H1 (cell line): Measurements from ENCODE around the gene FAM76A. TPM values are rescaled to one million over a fixed set of nuclear protein-coding genes. Genes with fewer than 3 reads are reported as not detected.

ENCODE experiments used
- CTCF ChIA-PET: fragments of 300-600 bp; sonication (Branson Sonifier 250); formaldehyde crosslinking; loops from one replicate; lab custom pipeline; 2021; ENCODE audit not compliant: partially characterized antibody; lab: Charles Lee
- POLR2A ChIA-PET: fragments of 300-600 bp; sonication (Branson Sonifier 250); formaldehyde crosslinking; loops from one replicate; lab custom pipeline; 2021; ENCODE audit warnings: inconsistent platforms; ENCODE audit not compliant: partially characterized antibody; lab: Charles Lee
- DNase-seq, 2 experiments: peaks; one replicate each; pipeline versions ENCODE4 v3.0.0 to v3.0.0-alpha.2; 2010 to 2022; ENCODE audit warnings: low spot score in 2 of 2, low read depth in 1 of 2, mixed read lengths in 1 of 2
- FAIRE-seq: peaks from 2 replicates; lab custom pipeline; 2011; peaks lifted over from hg19 to GRCh38; lab: Jason Lieb, UNC
- H2AFZ ChIP-seq: 2 replicates; pipeline ENCODE4 v1.8.1; 2012; ENCODE audit warnings: low read length, inconsistent platforms
- H2AK5ac ChIP-seq: 2 replicates; pipeline ENCODE4 v1.6.1; 2013; ENCODE audit warnings: low read depth, low read length
- H2BK120ac ChIP-seq: replicated peaks from 2 replicates; pipeline ENCODE3; 2013; ENCODE audit warnings: low read depth, low read length, inconsistent platforms
- H2BK12ac ChIP-seq: 2 replicates; pipeline ENCODE4 v1.6.1; 2013; ENCODE audit warnings: low read depth, low read length
- H2BK15ac ChIP-seq: 2 replicates; pipeline ENCODE4 v1.6.1; 2013; ENCODE audit warnings: low read length
- H2BK20ac ChIP-seq: 2 replicates; pipeline ENCODE4 v1.6.1; 2013; ENCODE audit warnings: low read length
- H2BK5ac ChIP-seq: 2 replicates; pipeline ENCODE4 v1.6.1; 2013; ENCODE audit warnings: low read depth, low read length
- H3K14ac ChIP-seq: 2 replicates; pipeline ENCODE4 v1.6.1; 2013; ENCODE audit warnings: inconsistent platforms; ENCODE audit not compliant: insufficient read length
- H3K18ac ChIP-seq: 2 replicates; pipeline ENCODE4 v1.6.1; 2013; ENCODE audit warnings: low read length; ENCODE audit errors: extremely low read depth
- H3K23ac ChIP-seq: 2 replicates; pipeline ENCODE4 v1.6.1; 2013; ENCODE audit warnings: inconsistent platforms; ENCODE audit not compliant: insufficient read length
- H3K23me2 ChIP-seq: 2 replicates; pipeline ENCODE4 v1.6.1; 2013; ENCODE audit warnings: low read depth, low read length
- H3K27ac ChIP-seq: 2 replicates; pipeline ENCODE4 v1.6.1; 2011; ENCODE audit warnings: low read depth, low read length, inconsistent platforms
- H3K27me3 ChIP-seq, 4 experiments: replicated peaks in 1 of 4; 1 replicate in 1 of 4; 2 replicates in 3 of 4; pipeline versions ENCODE4 v1.6.1 to v1.8.1; 2011 to 2013; ENCODE audit warnings: low read length in 3 of 4, mild to moderate bottlenecking in 3 of 4, inconsistent platforms in 2 of 4, mixed read lengths in 2 of 4, moderate library complexity in 1 of 4; ENCODE audit not compliant: control insufficient read depth in 3 of 4, insufficient read depth in 3 of 4; ENCODE audit errors: extremely low read depth in 1 of 4
- H3K36me3 ChIP-seq, 4 experiments: 2 replicates each; pipeline versions ENCODE4 v1.6.1 to v1.8.1; 2011 to 2013; ENCODE audit warnings: mild to moderate bottlenecking in 4 of 4, low read length in 3 of 4, moderate library complexity in 2 of 4, control low read depth in 1 of 4, inconsistent platforms in 1 of 4; ENCODE audit not compliant: insufficient read depth in 4 of 4, control insufficient read depth in 2 of 4
- H3K4ac ChIP-seq: replicated peaks from 2 replicates; pipeline ENCODE3; 2013; ENCODE audit warnings: low read length, low read depth, mixed read lengths, inconsistent platforms; ENCODE audit not compliant: insufficient read length
- H3K4me1 ChIP-seq, 4 experiments: replicated peaks in 1 of 4; 1 replicate in 1 of 4; 2 replicates in 3 of 4; pipeline versions ENCODE4 v1.6.1 to v1.8.1; 2011 to 2013; ENCODE audit warnings: low read length in 3 of 4, inconsistent platforms in 2 of 4, mixed read lengths in 1 of 4; ENCODE audit not compliant: insufficient read depth in 4 of 4, control insufficient read depth in 3 of 4
- H3K4me2 ChIP-seq, 2 experiments: 2 replicates each; pipeline versions ENCODE4 v1.6.1 to v1.8.1; 2011 to 2013; ENCODE audit warnings: low read depth in 2 of 2, low read length in 2 of 2, control low read depth in 1 of 2, inconsistent platforms in 1 of 2, mild to moderate bottlenecking in 1 of 2; ENCODE audit not compliant: insufficient read depth in 1 of 2
- H3K4me3 ChIP-seq, 4 experiments: fragments of 200-600, 300-600 bp in 1 of 4; sonication (generic), shearing (Covaris generic), sonication (Bioruptor Twin) in 1 of 4; 2 replicates each; pipeline versions ENCODE4 v1.5.1 to v1.8.1; 2011 to 2016; ENCODE audit warnings: low read length in 4 of 4, low read depth in 3 of 4, control low read depth in 2 of 4, inconsistent platforms in 2 of 4, mild to moderate bottlenecking in 2 of 4, mixed read lengths in 1 of 4, moderate library complexity in 1 of 4; ENCODE audit not compliant: insufficient read depth in 2 of 4; ENCODE audit errors: extremely low read depth in 1 of 4
- H3K56ac ChIP-seq: replicated peaks from 2 replicates; pipeline ENCODE3; 2013; ENCODE audit warnings: low read depth, mild to moderate bottlenecking, mixed read lengths, low read length, inconsistent platforms; ENCODE audit not compliant: insufficient read length
- H3K79me1 ChIP-seq: 2 replicates; pipeline ENCODE4 v1.6.1; 2013; ENCODE audit warnings: low read depth, low read length, control low read depth
- H3K79me2 ChIP-seq, 2 experiments: 2 replicates each; pipeline versions ENCODE4 v1.6.1 to v1.8.1; 2012 to 2013; ENCODE audit warnings: low read length in 2 of 2, mild to moderate bottlenecking in 2 of 2, inconsistent platforms in 1 of 2; ENCODE audit not compliant: insufficient read depth in 2 of 2, control insufficient read depth in 1 of 2
- H3K9ac ChIP-seq, 4 experiments: replicated peaks in 1 of 4; 1 replicate in 1 of 4; 2 replicates in 3 of 4; pipeline versions ENCODE4 v1.6.1 to v1.8.1; 2011 to 2013; ENCODE audit warnings: low read depth in 3 of 4, low read length in 3 of 4, control low read depth in 2 of 4, mild to moderate bottlenecking in 2 of 4, moderate library complexity in 2 of 4, inconsistent platforms in 1 of 4; ENCODE audit errors: extremely low read depth in 1 of 4
- H3K9me3 ChIP-seq, 2 experiments: 2 replicates each; pipeline versions ENCODE4 v1.6.1 to v1.8.1; 2012 to 2013; ENCODE audit warnings: mild to moderate bottlenecking in 2 of 2, moderate library complexity in 2 of 2, control low read depth in 1 of 2, inconsistent platforms in 1 of 2, low read depth in 1 of 2, low read length in 1 of 2, mixed read lengths in 1 of 2; ENCODE audit not compliant: insufficient read depth in 2 of 2
- H4K20me1 ChIP-seq, 2 experiments: replicated peaks in 1 of 2; 2 replicates each; pipeline versions ENCODE3 to v1.8.1; 2011 to 2013; ENCODE audit warnings: inconsistent platforms in 2 of 2, low read length in 2 of 2, mild to moderate bottlenecking in 1 of 2; ENCODE audit not compliant: insufficient read depth in 2 of 2, control insufficient read depth in 1 of 2
- H4K5ac ChIP-seq: 2 replicates; pipeline ENCODE4 v1.6.1; 2013; ENCODE audit warnings: low read length, low read depth, mixed read lengths, inconsistent platforms; ENCODE audit not compliant: insufficient read length
- H4K8ac ChIP-seq: 2 replicates; pipeline ENCODE4 v1.8.0; 2013; ENCODE audit warnings: mild to moderate bottlenecking, moderate library complexity, low read length, inconsistent platforms; ENCODE audit not compliant: insufficient read depth; ENCODE audit errors: extremely low read depth
- H4K91ac ChIP-seq: replicated peaks from 2 replicates; pipeline ENCODE3; 2013; ENCODE audit warnings: low read length, mixed read lengths, inconsistent platforms; ENCODE audit not compliant: insufficient read length
- E2F6 ChIP-seq: IDR thresholded peaks from 2 replicates; pipeline ENCODE4 v1.6.1; 2012; ENCODE audit warnings: inconsistent platforms
- EZH2 ChIP-seq: fragments of 200-600 bp; sonication (generic); IDR thresholded peaks from 2 replicates; pipeline ENCODE4 v1.7.1; 2012; ENCODE audit warnings: low read depth, mild to moderate bottlenecking, moderate library complexity, low read length, inconsistent platforms; ENCODE audit not compliant: severe bottlenecking
- KDM4A ChIP-seq: IDR thresholded peaks from one replicate; pipeline ENCODE4 v1.7.1; 2012; ENCODE audit warnings: low read depth, mild to moderate bottlenecking, moderate library complexity, low read length, inconsistent platforms; ENCODE audit not compliant: severe bottlenecking
- NANOG ChIP-seq: IDR thresholded peaks from 2 replicates; pipeline ENCODE4 v1.6.1; 2011; ENCODE audit warnings: low read length, low read depth, mild to moderate bottlenecking, inconsistent platforms; ENCODE audit not compliant: insufficient read depth, poor library complexity, severe bottlenecking
- PHF8 ChIP-seq: fragments of 200-600 bp; sonication (generic); conservative IDR thresholded peaks from 2 replicates; pipeline ENCODE4 v1.7.1; 2012; ENCODE audit warnings: low read depth, mild to moderate bottlenecking, inconsistent platforms, low read length, moderate library complexity
- SP1 ChIP-seq: IDR thresholded peaks from 2 replicates; pipeline ENCODE4 v1.6.1; 2011; ENCODE audit warnings: low read depth, low read length
- SP4 ChIP-seq: IDR thresholded peaks from 2 replicates; pipeline ENCODE4 v1.6.1; 2012; ENCODE audit warnings: low read length, inconsistent platforms
- TAF7 ChIP-seq: optimal IDR thresholded peaks from 2 replicates; pipeline ENCODE3; 2011; ENCODE audit warnings: low read depth, mild to moderate bottlenecking, inconsistent platforms, low read length, moderate library complexity, borderline replicate concordance
- TCF12 ChIP-seq: IDR thresholded peaks from 2 replicates; pipeline ENCODE4 v1.6.1; 2011; ENCODE audit warnings: low read depth, mild to moderate bottlenecking, low read length
- ZNF274 ChIP-seq: IDR thresholded peaks from 2 replicates; pipeline ENCODE4 v1.7.0; 2012; ENCODE audit warnings: low read length, borderline replicate concordance; ENCODE audit errors: extremely low read depth
- polyA plus RNA-seq, 7 experiments: library from polyadenylated mRNA; depleted of rRNA in 3 of 7; stranded (reverse) in 5 of 7; unstranded in 2 of 7; fragments of >200 nt in 5 of 7; fragments of 200-250 nt in 2 of 7; gene quantifications; 1 replicate in 5 of 7; 2 replicates in 1 of 7; 4 replicates in 1 of 7; pipeline versions ENCODE4 v1.2.1 to v1.2.3, GENCODE V29; 2011 to 2013; ENCODE audit warnings: missing spikeins in 2 of 7, mixed read lengths in 2 of 7
- total RNA-seq: library from RNA; stranded (reverse); fragmentation: NEBNext Ultra II Directional; extraction: Animal tissue kit (Norgen Biotek cat#: 25700); gene quantifications from 2 replicates; pipeline ENCODE4 v1.2.1, GENCODE V29; 2021

Gene FAM76A
- total and polyA plus RNA-seq, 2 of the 8 experiments (the other 6 are each of a cell fraction or from before 2014, with no cell fraction given): 3.4 to 16.2 TPM

GRCh38 chr1:27785781-27786455 lies 60.2 kb downstream of the FAM76A start:
- no peaks in the 10 kb centered on the region; the same call in 1 of the 2 replicates for H3K79me1 ChIP-seq
- no peak for TF ChIP-seq E2F6
- no peak for TF ChIP-seq PHF8
- no peak for TF ChIP-seq SP4
- TF ChIP-seq TCF12: no peak
- no peak for TF ChIP-seq TAF7
- no peak for TF ChIP-seq KDM4A
- TF ChIP-seq EZH2: no peak
- no peak for TF ChIP-seq ZNF274
- TF ChIP-seq NANOG: no peak
- TF ChIP-seq SP1: no peak
- H3K18ac ChIP-seq: no peak overlapping the region
- FAIRE-seq (no peak), DNase-seq (no peak)
- H4K5ac ChIP-seq: no peak overlapping the region
- no peak overlapping the region for H3K56ac ChIP-seq
- H4K91ac ChIP-seq: no peak overlapping the region
- no peaks in the 10 kb centered on the region for H3K9me3 ChIP-seq
- ChIA-PET POLR2A (interaction anchor here (0.7 to 1.3 kb wide), 3 partner anchors 13 to 26 kb away, joined by 3 to 4 read pairs (median 3); partner anchors contain the start of gene STX12), CTCF (interaction anchor here (0.7 to 1.4 kb wide), 3 partner anchors 10 to 22 kb away, joined by 3 to 4 read pairs (median 3); no protein-coding TSS in a partner anchor)
- H2BK15ac ChIP-seq: no peak overlapping the region
- H3K23ac ChIP-seq: no peak overlapping the region
- no peak overlapping the region; the same call in 1 of the 2 replicates for H4K8ac ChIP-seq
- no peaks in the 10 kb centered on the region for H4K20me1 ChIP-seq
- no peak overlapping the region for H3K27ac ChIP-seq
- no peak overlapping the region for H2BK12ac ChIP-seq
- no peaks in the 10 kb centered on the region for H3K79me2 ChIP-seq
- H2BK120ac ChIP-seq: no peak overlapping the region
- no peaks in the 10 kb centered on the region for H3K23me2 ChIP-seq
- no peak overlapping the region for H3K9ac ChIP-seq
- no peak overlapping the region for H2BK20ac ChIP-seq
- no peaks in the 10 kb centered on the region for H3K27me3 ChIP-seq
- H3K36me3 ChIP-seq: peaks cover 0 to 5% (median 0%) of the 10 kb centered on the region in 4 experiments; a peak in 2 of 8 replicates
- H3K4ac ChIP-seq: no peak overlapping the region
- no peak overlapping the region for H3K4me3 ChIP-seq
- H3K4me1 ChIP-seq: no peaks in the 10 kb centered on the region
- no peak overlapping the region for H3K4me2 ChIP-seq
- no peak overlapping the region for H2AK5ac ChIP-seq
- no peak overlapping the region for H2BK5ac ChIP-seq
- no peak overlapping the region for H3K14ac ChIP-seq
- H2AFZ ChIP-seq: no peak overlapping the region
